GM12878 (cell line): ENCODE data around the gene ODAPH. TPM values are rescaled to one million over a fixed set of nuclear protein-coding genes. Genes with fewer than 3 reads are reported as not detected.

Source experiments
- HDAC2 ChIP-seq: fragments of 200-600 bp; sonication (generic); IDR thresholded peaks from 2 replicates; pipeline ENCODE4 v1.6.1; 2017
- IKZF2 ChIP-seq, 2 experiments: fragments of 450-650 bp; IDR thresholded peaks; 2 replicates each; pipeline ENCODE4 v1.6.1; 2017; ENCODE audit warnings: mild to moderate bottlenecking in 2 of 2, moderate library complexity in 2 of 2
- KLF5 ChIP-seq: fragments of 450-650 bp; IDR thresholded peaks from 2 replicates; pipeline ENCODE4 v1.6.1; 2014; ENCODE audit warnings: mild to moderate bottlenecking; ENCODE audit not compliant: partially characterized antibody
- polyA plus RNA-seq, 11 experiments: library from polyadenylated mRNA; depleted of rRNA in 4 of 11; unstranded in 6 of 11; stranded (reverse) in 5 of 11; fragments of >200 nt; fragmentation: Nextera tagmentation in 4 of 11; fragmentation: Illumina TruSeq in 1 of 11; extraction: Ambion mirVana in 4 of 11; extraction: Trizol in 1 of 11; gene quantifications; 1 replicate in 1 of 11; 2 replicates in 10 of 11; pipeline versions ENCODE4 v1.2.1 to v1.2.3, GENCODE V29; 2011 to 2016; ENCODE audit warnings: inconsistent platforms in 2 of 11, missing spikeins in 2 of 11, low read depth in 1 of 11
- total RNA-seq, 4 experiments: library from RNA; depleted of rRNA in 3 of 4; stranded (reverse); fragments of >200 nt in 3 of 4; fragmentation: Illumina TruSeq in 1 of 4; extraction: Trizol in 1 of 4; gene quantifications; 2 replicates each; pipeline versions ENCODE4 v1.2.1 to v1.2.3, GENCODE V29; 2013 to 2021
- TF ChIP-seq, protein P1 (sequence below): fragments of 450-650 bp; IDR thresholded peaks from 2 replicates; pipeline ENCODE4 v1.6.1; 2017; ENCODE audit warnings: borderline replicate concordance
- TF ChIP-seq, protein P2 (sequence below): fragments of 450-650 bp; conservative IDR thresholded peaks from 2 replicates; pipeline ENCODE4 v1.6.1; 2017; ENCODE audit warnings: mild to moderate bottlenecking, moderate library complexity
- TF ChIP-seq, protein P3 (sequence below): IDR thresholded peaks from 2 replicates; pipeline ENCODE4 v1.6.1; 2012; ENCODE audit warnings: low read length, inconsistent platforms
- TF ChIP-seq, protein P4 (sequence below): fragments of 450-650 bp; IDR thresholded peaks from 2 replicates; pipeline ENCODE4 v1.6.1; 2016; ENCODE audit warnings: mild to moderate bottlenecking

Gene ODAPH
- total and polyA plus RNA-seq, 10 of the 15 experiments (the other 5 are each of a cell fraction or from before 2014, with no cell fraction given) = 0.06 to 0.13 (median 0.12) TPM; not detected in 6

DNA sequence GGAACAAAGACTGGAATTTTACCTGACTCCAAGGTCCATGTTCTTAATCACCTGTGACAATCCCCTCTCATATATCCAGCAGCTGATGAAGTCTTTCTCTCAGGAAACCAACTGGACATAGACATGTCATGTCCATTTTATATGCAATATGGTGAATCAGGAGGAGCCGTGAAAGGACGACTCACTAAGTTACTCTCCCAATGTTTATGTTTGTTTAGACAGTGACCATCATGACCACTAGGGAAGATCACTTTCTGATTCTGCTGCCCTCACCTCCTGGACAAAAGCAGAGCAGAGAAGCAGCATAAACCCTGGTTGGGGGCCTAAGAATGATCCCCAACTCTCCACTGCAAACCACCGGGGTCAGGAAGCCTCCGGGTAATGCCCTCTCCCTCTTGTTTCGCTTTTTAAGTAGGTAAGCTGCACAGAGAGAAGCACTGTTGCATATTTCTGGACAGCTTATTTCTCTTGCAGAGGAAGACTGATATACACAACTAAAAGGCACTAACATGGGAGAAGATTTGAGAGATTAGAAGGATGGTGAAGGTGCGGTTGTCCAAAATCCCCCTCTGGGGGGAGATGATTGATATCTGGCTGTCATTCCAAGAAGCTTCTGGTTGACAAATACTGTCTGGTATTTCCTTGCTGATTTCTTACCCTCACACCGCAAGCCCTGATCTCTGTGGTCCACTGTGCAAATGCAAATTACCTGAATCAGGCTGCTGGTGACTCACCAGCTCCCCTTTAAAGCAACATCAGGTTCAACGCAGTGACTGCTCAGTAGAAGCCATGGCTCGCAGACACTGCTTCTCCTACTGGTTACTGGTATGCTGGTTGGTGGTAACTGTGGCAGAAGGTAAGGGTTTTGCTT, at the start of gene ODAPH (continued):
- TF ChIP-seq, protein P1, sequence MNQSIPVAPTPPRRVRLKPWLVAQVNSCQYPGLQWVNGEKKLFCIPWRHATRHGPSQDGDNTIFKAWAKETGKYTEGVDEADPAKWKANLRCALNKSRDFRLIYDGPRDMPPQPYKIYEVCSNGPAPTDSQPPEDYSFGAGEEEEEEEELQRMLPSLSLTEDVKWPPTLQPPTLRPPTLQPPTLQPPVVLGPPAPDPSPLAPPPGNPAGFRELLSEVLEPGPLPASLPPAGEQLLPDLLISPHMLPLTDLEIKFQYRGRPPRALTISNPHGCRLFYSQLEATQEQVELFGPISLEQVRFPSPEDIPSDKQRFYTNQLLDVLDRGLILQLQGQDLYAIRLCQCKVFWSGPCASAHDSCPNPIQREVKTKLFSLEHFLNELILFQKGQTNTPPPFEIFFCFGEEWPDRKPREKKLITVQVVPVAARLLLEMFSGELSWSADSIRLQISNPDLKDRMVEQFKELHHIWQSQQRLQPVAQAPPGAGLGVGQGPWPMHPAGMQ = no peak
- TF ChIP-seq HDAC2 (no peak), IKZF2 (IDR thresholded peaks at IDR 0.05) (0 out of 4 replicates have a peak, but pooled peaks of 1 of the 2 experiments have one; percentile 33), KLF5 (no peak)
- TF ChIP-seq, protein P2, sequence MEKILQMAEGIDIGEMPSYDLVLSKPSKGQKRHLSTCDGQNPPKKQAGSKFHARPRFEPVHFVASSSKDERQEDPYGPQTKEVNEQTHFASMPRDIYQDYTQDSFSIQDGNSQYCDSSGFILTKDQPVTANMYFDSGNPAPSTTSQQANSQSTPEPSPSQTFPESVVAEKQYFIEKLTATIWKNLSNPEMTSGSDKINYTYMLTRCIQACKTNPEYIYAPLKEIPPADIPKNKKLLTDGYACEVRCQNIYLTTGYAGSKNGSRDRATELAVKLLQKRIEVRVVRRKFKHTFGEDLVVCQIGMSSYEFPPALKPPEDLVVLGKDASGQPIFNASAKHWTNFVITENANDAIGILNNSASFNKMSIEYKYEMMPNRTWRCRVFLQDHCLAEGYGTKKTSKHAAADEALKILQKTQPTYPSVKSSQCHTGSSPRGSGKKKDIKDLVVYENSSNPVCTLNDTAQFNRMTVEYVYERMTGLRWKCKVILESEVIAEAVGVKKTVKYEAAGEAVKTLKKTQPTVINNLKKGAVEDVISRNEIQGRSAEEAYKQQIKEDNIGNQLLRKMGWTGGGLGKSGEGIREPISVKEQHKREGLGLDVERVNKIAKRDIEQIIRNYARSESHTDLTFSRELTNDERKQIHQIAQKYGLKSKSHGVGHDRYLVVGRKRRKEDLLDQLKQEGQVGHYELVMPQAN = no peak
- TF ChIP-seq, protein P3, sequence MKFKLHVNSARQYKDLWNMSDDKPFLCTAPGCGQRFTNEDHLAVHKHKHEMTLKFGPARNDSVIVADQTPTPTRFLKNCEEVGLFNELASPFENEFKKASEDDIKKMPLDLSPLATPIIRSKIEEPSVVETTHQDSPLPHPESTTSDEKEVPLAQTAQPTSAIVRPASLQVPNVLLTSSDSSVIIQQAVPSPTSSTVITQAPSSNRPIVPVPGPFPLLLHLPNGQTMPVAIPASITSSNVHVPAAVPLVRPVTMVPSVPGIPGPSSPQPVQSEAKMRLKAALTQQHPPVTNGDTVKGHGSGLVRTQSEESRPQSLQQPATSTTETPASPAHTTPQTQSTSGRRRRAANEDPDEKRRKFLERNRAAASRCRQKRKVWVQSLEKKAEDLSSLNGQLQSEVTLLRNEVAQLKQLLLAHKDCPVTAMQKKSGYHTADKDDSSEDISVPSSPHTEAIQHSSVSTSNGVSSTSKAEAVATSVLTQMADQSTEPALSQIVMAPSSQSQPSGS = 0 out of 2 replicates have a peak, but pooled peaks have one; percentile 16
- TF ChIP-seq, protein P4, sequence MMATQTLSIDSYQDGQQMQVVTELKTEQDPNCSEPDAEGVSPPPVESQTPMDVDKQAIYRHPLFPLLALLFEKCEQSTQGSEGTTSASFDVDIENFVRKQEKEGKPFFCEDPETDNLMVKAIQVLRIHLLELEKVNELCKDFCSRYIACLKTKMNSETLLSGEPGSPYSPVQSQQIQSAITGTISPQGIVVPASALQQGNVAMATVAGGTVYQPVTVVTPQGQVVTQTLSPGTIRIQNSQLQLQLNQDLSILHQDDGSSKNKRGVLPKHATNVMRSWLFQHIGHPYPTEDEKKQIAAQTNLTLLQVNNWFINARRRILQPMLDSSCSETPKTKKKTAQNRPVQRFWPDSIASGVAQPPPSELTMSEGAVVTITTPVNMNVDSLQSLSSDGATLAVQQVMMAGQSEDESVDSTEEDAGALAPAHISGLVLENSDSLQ = peak; percentile 59
